Esophagus (tissue), 2 donors: ENCODE data around the gene RAI14. TPM values are rescaled to one million over a fixed set of nuclear protein-coding genes. Genes with fewer than 3 reads are reported as not detected.
"Not testable (repeated sequence)": the region's sequence is repeated elsewhere in the genome, so short reads cannot be mapped to it uniquely, and the experiment has no call there.

ENCODE experiments used
- H3K27ac ChIP-seq, 2 donors: one replicate each; pipeline ENCODE4 v1.5.1; 2013; ENCODE audit warnings: low read depth in 2 of 2, mild to moderate bottlenecking in 2 of 2, inconsistent platforms in 1 of 2, low read length in 1 of 2, moderate library complexity in 1 of 2
- H3K27me3 ChIP-seq, 2 donors: one replicate each; pipeline ENCODE4 v1.6.1; 2013; ENCODE audit warnings: low read length in 2 of 2, control low read depth in 1 of 2, mild to moderate bottlenecking in 1 of 2; ENCODE audit not compliant: insufficient read depth in 2 of 2, control insufficient read depth in 1 of 2
- H3K36me3 ChIP-seq, 2 donors: one replicate each; pipeline ENCODE4 v1.6.1; 2013; ENCODE audit warnings: low read length in 1 of 2; ENCODE audit not compliant: control insufficient read depth in 2 of 2, insufficient read depth in 2 of 2
- H3K4me1 ChIP-seq, 2 donors: one replicate each; pipeline ENCODE4 v1.6.1; 2013; ENCODE audit warnings: low read length in 1 of 2; ENCODE audit not compliant: control insufficient read depth in 2 of 2, insufficient read depth in 2 of 2
- H3K4me3 ChIP-seq, 2 donors: one replicate each; pipeline ENCODE4 v1.5.1; 2013; ENCODE audit warnings: low read length in 2 of 2, mild to moderate bottlenecking in 2 of 2, low read depth in 1 of 2, moderate library complexity in 1 of 2
- H3K9me3 ChIP-seq, 2 donors: one replicate each; pipeline ENCODE4 v1.6.1; 2013; ENCODE audit warnings: mild to moderate bottlenecking in 2 of 2, low read depth in 1 of 2, low read length in 1 of 2, moderate library complexity in 1 of 2; ENCODE audit not compliant: control insufficient read depth in 2 of 2, insufficient read depth in 1 of 2
- WGBS, 2 donors: extraction: QIAGEN DNeasy Blood & Tissue Kit; methylation state at CpG; one replicate each; pipeline ENCODE4 v1.1.7; 2013; 5-methylcytosine and 5-hydroxymethylcytosine counted together
- polyA plus RNA-seq, 2 donors: library from polyadenylated mRNA; stranded (reverse); fragments of 200-250 nt; gene quantifications; one replicate each; pipeline ENCODE4 v1.2.3, GENCODE V29; 2013
- donor health status: healthy with polysubstance abuse.
- donor health status: Bipolar disorder and iron deficiency.

RAI14 gene
- polyA plus RNA-seq, 2 donors, result 2.1 to 3.4 TPM

- Histone ChIP-seq H3K27me3 (no peaks in the 10 kb centered on the region), H3K9me3 (no peaks in the 10 kb centered on the region), H3K27ac (no peak overlapping the region), H3K4me3 (no peak overlapping the region), H3K36me3 (no peaks in the 10 kb centered on the region), H3K4me1 (no peaks in the 10 kb centered on the region)
- 83 to 84% methylated on average over 15 of the region's 15 CpGs for WGBS, 2 donors
Measured at GRCh38 chr5:34751807-34752736, 95.9 kb downstream of the RAI14 start.

GRCh38 chr5:34753236-34753635, 97.1 kb downstream of the RAI14 start:
- not testable (repeated sequence) for H3K4me3 ChIP-seq, H3K36me3 ChIP-seq, H3K9me3 ChIP-seq, H3K4me1 ChIP-seq, H3K27ac ChIP-seq, H3K27me3 ChIP-seq
- 87 to 90% methylated on average over 2 of the region's 2 CpGs for WGBS, 2 donors

- Histone ChIP-seq H3K27ac (no peak overlapping the region), H3K4me1 (no peaks in the 10 kb centered on the region), H3K36me3 (no peaks in the 10 kb centered on the region), H3K27me3 (no peaks in the 10 kb centered on the region), H3K4me3 (no peak overlapping the region), H3K9me3 (no peaks in the 10 kb centered on the region)
- WGBS, 2 donors, result 75 to 81% methylated on average over 4 of the region's 4 CpGs
Measured at GRCh38 chr5:34755926-34756325, 99.8 kb downstream of the RAI14 start.

GRCh38 chr5:34756781-34757624, 100.9 kb downstream of the RAI14 start:
- Histone ChIP-seq H3K27me3 (no peaks in the 10 kb centered on the region), H3K27ac (no peak overlapping the region), H3K36me3 (no peaks in the 10 kb centered on the region), H3K4me1 (no peaks in the 10 kb centered on the region), H3K9me3 (no peaks in the 10 kb centered on the region), H3K4me3 (no peak overlapping the region)
- WGBS, 2 donors, result 71 to 83% methylated on average over 20 of the region's 20 CpGs

GRCh38 chr5:34758514-34758913, 102.4 kb downstream of the RAI14 start:
- 90 to 96% methylated on average over 3 of the region's 3 CpGs for WGBS, 2 donors
- no peaks in the 10 kb centered on the region for H3K36me3 ChIP-seq
- no peak overlapping the region for H3K27ac ChIP-seq
- no peaks in the 10 kb centered on the region for H3K9me3 ChIP-seq
- no peaks in the 10 kb centered on the region for H3K4me1 ChIP-seq
- no peak overlapping the region for H3K4me3 ChIP-seq
- no peaks in the 10 kb centered on the region for H3K27me3 ChIP-seq

- not testable (repeated sequence) for H3K9me3 ChIP-seq, H3K4me3 ChIP-seq, H3K4me1 ChIP-seq, H3K27me3 ChIP-seq, H3K27ac ChIP-seq, H3K36me3 ChIP-seq
- 85 to 92% methylated on average over 5 of the region's 5 CpGs for WGBS, 2 donors
Measured at GRCh38 chr5:34759213-34759612, 103.1 kb downstream of the RAI14 start.

GRCh38 chr5:34765662-34766061, 109.5 kb downstream of the RAI14 start:
- no peak overlapping the region for H3K27ac ChIP-seq
- H3K27me3 ChIP-seq, result no peaks in the 10 kb centered on the region
- WGBS, 2 donors, result 94% methylated on average over 1 of the region's 1 CpG
- no peak overlapping the region for H3K4me3 ChIP-seq
- no peaks in the 10 kb centered on the region for H3K36me3 ChIP-seq
- no peaks in the 10 kb centered on the region for H3K9me3 ChIP-seq
- no peaks in the 10 kb centered on the region for H3K4me1 ChIP-seq

- Histone ChIP-seq H3K36me3 (no peaks in the 10 kb centered on the region), H3K4me3 (no peak overlapping the region), H3K27me3 (no peaks in the 10 kb centered on the region), H3K27ac (peak overlapping the region in 1 of 2 donors; percentile 13), H3K4me1 (no peaks in the 10 kb centered on the region), H3K9me3 (no peaks in the 10 kb centered on the region)
- WGBS, 2 donors, result 88 to 89% methylated on average over 7 of the region's 7 CpGs
Measured at GRCh38 chr5:34767180-34767579, 111.1 kb downstream of the RAI14 start.

- Histone ChIP-seq H3K4me3 (no peak overlapping the region), H3K36me3 (no peaks in the 10 kb centered on the region), H3K27ac (no peak overlapping the region), H3K9me3 (no peaks in the 10 kb centered on the region), H3K4me1 (no peaks in the 10 kb centered on the region), H3K27me3 (no peaks in the 10 kb centered on the region)
- WGBS, 2 donors, result 88 to 91% methylated on average over 4 of the region's 4 CpGs
Measured at GRCh38 chr5:34770486-34770885, 114.4 kb downstream of the RAI14 start.
